ENCODE data around the gene RGS2. TPM values are rescaled to one million over a fixed set of nuclear protein-coding genes. Genes with fewer than 3 reads are reported as not detected.

RGS2 gene
- total and polyA plus RNA-seq, 5 donors from 2014 or later, result 19.7 to 156 (median 29.5) TPM

GRCh38 chr1:192766876-192767275 lies 42.0 kb upstream of the RGS2 start:
- Histone ChIP-seq H3K4me3 (ENCODE audit: low read depth, low read length) (no peak overlapping the region), H3K36me3 (ENCODE audit: control insufficient read depth, insufficient read depth, low read length) (no peaks in the 10 kb centered on the region), H3K27ac (ENCODE audit: insufficient read depth, low read length, poor library complexity, severe bottlenecking) (no peak overlapping the region), H3K9me3 (ENCODE audit: control insufficient read depth in 2 of 2, low read length in 2 of 2) (no peaks in the 10 kb centered on the region), H3K4me1 (ENCODE audit: control insufficient read depth, insufficient read depth, low read length, poor library complexity, severe bottlenecking) (no peaks in the 10 kb centered on the region), H3K27me3 (ENCODE audit: control insufficient read depth, insufficient read depth, low read length) (peaks cover 3% of the 10 kb centered on the region)
- Mint-ChIP-seq H3K27me3 (peaks cover 16% of the 10 kb centered on the region), H3K9me3 (peaks cover 0 to 3% (median 0%) of the 10 kb centered on the region in 7 donors), H3K4me3 (no peak overlapping the region), H3K27ac (peak overlapping the region in 1 of 3 donors; percentile 40), H3K36me3 (no peaks in the 10 kb centered on the region), H3K4me1 (no peaks in the 10 kb centered on the region)
- no peak for DNase-seq
- no peak for ATAC-seq (ENCODE audit: low read depth in 2 of 2)

- Histone ChIP-seq H3K4me1 (ENCODE audit: control insufficient read depth, insufficient read depth, low read length, poor library complexity, severe bottlenecking) (no peaks in the 10 kb centered on the region), H3K36me3 (ENCODE audit: control insufficient read depth, insufficient read depth, low read length) (no peaks in the 10 kb centered on the region), H3K4me3 (ENCODE audit: low read depth, low read length) (no peak overlapping the region), H3K27me3 (ENCODE audit: control insufficient read depth, insufficient read depth, low read length) (peaks cover 3% of the 10 kb centered on the region), H3K9me3 (ENCODE audit: control insufficient read depth in 2 of 2, low read length in 2 of 2) (no peaks in the 10 kb centered on the region), H3K27ac (ENCODE audit: insufficient read depth, low read length, poor library complexity, severe bottlenecking) (no peak overlapping the region)
- H3K9me3 Mint-ChIP-seq, result peaks cover 0 to 3% (median 0%) of the 10 kb centered on the region in 7 donors
- H3K27ac Mint-ChIP-seq, result no peak overlapping the region
- no peak for ATAC-seq (ENCODE audit: low read depth in 2 of 2)
- H3K27me3 Mint-ChIP-seq, result peaks cover 16% of the 10 kb centered on the region
- DNase-seq, result no peak
- H3K4me3 Mint-ChIP-seq, result no peak overlapping the region
- no peaks in the 10 kb centered on the region for H3K4me1 Mint-ChIP-seq
- H3K36me3 Mint-ChIP-seq, result no peaks in the 10 kb centered on the region
Observed at GRCh38 chr1:192767798-192768197, 41.0 kb upstream of the RGS2 start.

DNA sequence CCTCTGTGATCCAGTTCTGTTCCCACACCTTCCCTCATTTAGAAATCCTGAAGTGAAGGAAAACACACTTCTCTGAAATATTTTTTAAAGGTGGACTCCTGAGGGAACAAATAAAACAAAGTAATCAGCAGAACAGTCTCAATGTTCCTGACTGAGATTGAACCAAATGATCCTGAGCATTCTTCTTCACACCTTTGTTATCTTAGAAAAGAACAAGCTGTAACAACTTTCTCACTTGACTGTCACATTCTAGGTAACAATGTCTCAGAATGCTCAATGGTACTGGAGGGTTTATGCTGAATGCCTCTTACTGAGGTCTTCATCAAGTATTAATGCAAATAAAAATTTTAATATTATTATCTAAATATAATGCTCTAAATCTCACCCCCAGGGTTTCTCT lies 40.4 kb upstream of the RGS2 start:
- Histone ChIP-seq H3K27ac (ENCODE audit: insufficient read depth, low read length, poor library complexity, severe bottlenecking) (no peak overlapping the region), H3K4me1 (ENCODE audit: control insufficient read depth, insufficient read depth, low read length, poor library complexity, severe bottlenecking) (no peaks in the 10 kb centered on the region), H3K36me3 (ENCODE audit: control insufficient read depth, insufficient read depth, low read length) (no peaks in the 10 kb centered on the region), H3K27me3 (ENCODE audit: control insufficient read depth, insufficient read depth, low read length) (peaks cover 3% of the 10 kb centered on the region), H3K9me3 (ENCODE audit: control insufficient read depth in 2 of 2, low read length in 2 of 2) (no peaks in the 10 kb centered on the region), H3K4me3 (ENCODE audit: low read depth, low read length) (no peak overlapping the region)
- H3K27me3 Mint-ChIP-seq, result peaks cover 13% of the 10 kb centered on the region
- H3K4me1 Mint-ChIP-seq, result no peaks in the 10 kb centered on the region
- no peak overlapping the region for H3K27ac Mint-ChIP-seq
- DNase-seq (no peak), ATAC-seq (ENCODE audit: low read depth in 2 of 2) (no peak)
- no peak overlapping the region for H3K4me3 Mint-ChIP-seq
- peaks cover 0 to 3% (median 0%) of the 10 kb centered on the region in 7 donors for H3K9me3 Mint-ChIP-seq
- no peaks in the 10 kb centered on the region for H3K36me3 Mint-ChIP-seq

- ATAC-seq (ENCODE audit: low read depth in 2 of 2) (no peak), DNase-seq (no peak)
- H3K4me1 ChIP-seq (ENCODE audit: control insufficient read depth, insufficient read depth, low read length, poor library complexity, severe bottlenecking), result no peaks in the 10 kb centered on the region
- peaks cover 11% of the 10 kb centered on the region for H3K27me3 Mint-ChIP-seq
- H3K9me3 Mint-ChIP-seq, result peaks cover 0 to 3% (median 0%) of the 10 kb centered on the region in 7 donors
- peaks cover 3% of the 10 kb centered on the region for H3K27me3 ChIP-seq (ENCODE audit: control insufficient read depth, insufficient read depth, low read length)
- no peak overlapping the region for H3K27ac ChIP-seq (ENCODE audit: insufficient read depth, low read length, poor library complexity, severe bottlenecking)
- no peak overlapping the region for H3K4me3 Mint-ChIP-seq
- H3K27ac Mint-ChIP-seq, result no peak overlapping the region
- H3K36me3 Mint-ChIP-seq, result no peaks in the 10 kb centered on the region
- H3K9me3 ChIP-seq (ENCODE audit: control insufficient read depth in 2 of 2, low read length in 2 of 2), result no peaks in the 10 kb centered on the region
- no peaks in the 10 kb centered on the region for H3K4me1 Mint-ChIP-seq
- no peaks in the 10 kb centered on the region for H3K36me3 ChIP-seq (ENCODE audit: control insufficient read depth, insufficient read depth, low read length)
- H3K4me3 ChIP-seq (ENCODE audit: low read depth, low read length), result no peak overlapping the region
Observed at GRCh38 chr1:192771341-192771740, 37.5 kb upstream of the RGS2 start.

DNA sequence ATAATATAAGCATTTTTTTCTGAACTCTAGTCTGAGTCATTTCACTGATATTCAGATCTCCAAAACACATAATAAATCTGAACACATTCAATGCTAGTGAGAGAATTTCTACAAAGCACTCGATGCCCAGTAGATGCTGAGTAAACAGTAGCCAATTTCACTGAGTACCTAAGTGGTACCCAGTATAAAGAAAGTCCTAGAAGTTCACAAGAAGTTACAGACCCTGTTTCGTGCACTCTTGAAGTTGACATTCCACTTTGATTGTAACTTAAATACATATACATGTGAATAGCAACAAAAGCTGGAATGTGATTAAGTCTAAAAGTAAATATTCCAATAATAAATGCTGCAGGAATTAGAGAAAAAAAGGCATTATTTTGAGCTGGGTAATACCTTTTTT lies 33.2 kb upstream of the RGS2 start:
- Histone ChIP-seq H3K27me3 (ENCODE audit: control insufficient read depth, insufficient read depth, low read length) (no peaks in the 10 kb centered on the region), H3K27ac (ENCODE audit: insufficient read depth, low read length, poor library complexity, severe bottlenecking) (no peak overlapping the region), H3K36me3 (ENCODE audit: control insufficient read depth, insufficient read depth, low read length) (no peaks in the 10 kb centered on the region), H3K4me1 (ENCODE audit: control insufficient read depth, insufficient read depth, low read length, poor library complexity, severe bottlenecking) (no peaks in the 10 kb centered on the region), H3K9me3 (ENCODE audit: control insufficient read depth in 2 of 2, low read length in 2 of 2) (no peaks in the 10 kb centered on the region), H3K4me3 (ENCODE audit: low read depth, low read length) (no peak overlapping the region)
- Mint-ChIP-seq H3K4me1 (no peaks in the 10 kb centered on the region), H3K9me3 (peaks cover 0 to 3% (median 0%) of the 10 kb centered on the region in 7 donors), H3K27ac (no peak overlapping the region), H3K4me3 (no peak overlapping the region), H3K27me3 (peaks cover 2% of the 10 kb centered on the region), H3K36me3 (no peaks in the 10 kb centered on the region)
- DNase-seq (no peak), ATAC-seq (ENCODE audit: low read depth in 2 of 2) (no peak)

DNA sequence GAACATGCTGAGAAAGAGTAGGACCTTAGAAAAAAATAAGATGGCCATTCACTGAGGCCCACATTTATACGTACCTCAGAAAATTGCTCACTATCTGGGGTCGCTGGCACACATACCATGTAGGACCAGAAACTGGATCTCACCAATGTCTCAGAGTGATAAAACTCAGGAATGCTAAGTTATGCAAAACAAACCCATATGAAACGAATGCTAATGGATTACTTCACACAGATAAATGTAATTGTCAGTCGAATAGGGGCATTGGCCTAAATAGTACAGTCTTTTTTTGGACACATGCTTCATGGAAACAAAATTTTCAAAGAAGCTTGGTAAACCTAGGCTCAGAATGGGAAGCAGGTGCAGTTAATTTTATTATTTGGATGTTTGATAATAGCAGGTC lies 32.6 kb upstream of the RGS2 start:
- Histone ChIP-seq H3K27ac (ENCODE audit: insufficient read depth, low read length, poor library complexity, severe bottlenecking) (no peak overlapping the region), H3K9me3 (ENCODE audit: control insufficient read depth in 2 of 2, low read length in 2 of 2) (no peaks in the 10 kb centered on the region), H3K4me1 (ENCODE audit: control insufficient read depth, insufficient read depth, low read length, poor library complexity, severe bottlenecking) (no peaks in the 10 kb centered on the region), H3K4me3 (ENCODE audit: low read depth, low read length) (no peak overlapping the region), H3K36me3 (ENCODE audit: control insufficient read depth, insufficient read depth, low read length) (no peaks in the 10 kb centered on the region), H3K27me3 (ENCODE audit: control insufficient read depth, insufficient read depth, low read length) (no peaks in the 10 kb centered on the region)
- ATAC-seq (ENCODE audit: low read depth in 2 of 2), result no peak
- H3K4me1 Mint-ChIP-seq, result no peaks in the 10 kb centered on the region
- H3K9me3 Mint-ChIP-seq, result peaks cover 0 to 3% (median 0%) of the 10 kb centered on the region in 7 donors
- H3K27me3 Mint-ChIP-seq, result peaks cover 8% of the 10 kb centered on the region
- H3K36me3 Mint-ChIP-seq, result no peaks in the 10 kb centered on the region
- H3K27ac Mint-ChIP-seq, result no peak overlapping the region
- H3K4me3 Mint-ChIP-seq, result no peak overlapping the region
- DNase-seq, result no peak

GRCh38 chr1:192776998-192777397 lies 31.8 kb upstream of the RGS2 start:
- peaks cover 0 to 3% (median 1%) of the 10 kb centered on the region in 7 donors for H3K9me3 Mint-ChIP-seq
- H3K4me3 ChIP-seq (ENCODE audit: low read depth, low read length), result no peak overlapping the region

GRCh38 chr1:192783791-192784190 lies 25.0 kb upstream of the RGS2 start:
- DNase-seq (no peak), ATAC-seq (ENCODE audit: low read depth in 2 of 2) (no peak)
- Histone ChIP-seq H3K36me3 (ENCODE audit: control insufficient read depth, insufficient read depth, low read length) (no peaks in the 10 kb centered on the region), H3K4me1 (ENCODE audit: control insufficient read depth, insufficient read depth, low read length, poor library complexity, severe bottlenecking) (no peaks in the 10 kb centered on the region), H3K27ac (ENCODE audit: insufficient read depth, low read length, poor library complexity, severe bottlenecking) (no peak overlapping the region), H3K9me3 (ENCODE audit: control insufficient read depth in 2 of 2, low read length in 2 of 2) (no peaks in the 10 kb centered on the region), H3K27me3 (ENCODE audit: control insufficient read depth, insufficient read depth, low read length) (peaks cover 5% of the 10 kb centered on the region), H3K4me3 (ENCODE audit: low read depth, low read length) (no peak overlapping the region)
- Mint-ChIP-seq H3K27me3 (peaks cover 25% of the 10 kb centered on the region), H3K9me3 (peaks cover 0 to 3% (median 0%) of the 10 kb centered on the region in 7 donors), H3K27ac (no peak overlapping the region), H3K36me3 (no peaks in the 10 kb centered on the region), H3K4me3 (no peak overlapping the region), H3K4me1 (no peaks in the 10 kb centered on the region)

More at GRCh38 chr1:192776998-192777397, 31.8 kb upstream of the RGS2 start:
- no peak for ATAC-seq (ENCODE audit: low read depth in 2 of 2)
- H3K4me1 ChIP-seq (ENCODE audit: control insufficient read depth, insufficient read depth, low read length, poor library complexity, severe bottlenecking), result no peaks in the 10 kb centered on the region
- Mint-ChIP-seq H3K36me3 (no peaks in the 10 kb centered on the region), H3K27ac (no peak overlapping the region), H3K4me3 (no peak overlapping the region), H3K4me1 (no peaks in the 10 kb centered on the region), H3K27me3 (peaks cover 15% of the 10 kb centered on the region)
- no peak overlapping the region for H3K27ac ChIP-seq (ENCODE audit: insufficient read depth, low read length, poor library complexity, severe bottlenecking)
- no peaks in the 10 kb centered on the region for H3K36me3 ChIP-seq (ENCODE audit: control insufficient read depth, insufficient read depth, low read length)
- no peak for DNase-seq
- H3K9me3 ChIP-seq (ENCODE audit: control insufficient read depth in 2 of 2, low read length in 2 of 2), result no peaks in the 10 kb centered on the region
- H3K27me3 ChIP-seq (ENCODE audit: control insufficient read depth, insufficient read depth, low read length), result no peaks in the 10 kb centered on the region
